C4-2B (cell line): ENCODE measurements around the gene LDAF1.

Source experiments
- H3K27ac ChIP-seq: fragments of 450-650 bp; 2 replicates; pipeline ENCODE4 v1.5.1; 2017
- ZFX ChIP-seq: fragments of 450-650 bp; IDR thresholded peaks from 2 replicates; pipeline ENCODE4 v1.6.1; 2017
- TF ChIP-seq, protein P1 (sequence below): fragments of 450-650 bp; conservative IDR thresholded peaks from 2 replicates; pipeline ENCODE4 v1.5.1; 2017; ENCODE audit warnings: mild to moderate bottlenecking

The LDAF1 gene

DNA sequence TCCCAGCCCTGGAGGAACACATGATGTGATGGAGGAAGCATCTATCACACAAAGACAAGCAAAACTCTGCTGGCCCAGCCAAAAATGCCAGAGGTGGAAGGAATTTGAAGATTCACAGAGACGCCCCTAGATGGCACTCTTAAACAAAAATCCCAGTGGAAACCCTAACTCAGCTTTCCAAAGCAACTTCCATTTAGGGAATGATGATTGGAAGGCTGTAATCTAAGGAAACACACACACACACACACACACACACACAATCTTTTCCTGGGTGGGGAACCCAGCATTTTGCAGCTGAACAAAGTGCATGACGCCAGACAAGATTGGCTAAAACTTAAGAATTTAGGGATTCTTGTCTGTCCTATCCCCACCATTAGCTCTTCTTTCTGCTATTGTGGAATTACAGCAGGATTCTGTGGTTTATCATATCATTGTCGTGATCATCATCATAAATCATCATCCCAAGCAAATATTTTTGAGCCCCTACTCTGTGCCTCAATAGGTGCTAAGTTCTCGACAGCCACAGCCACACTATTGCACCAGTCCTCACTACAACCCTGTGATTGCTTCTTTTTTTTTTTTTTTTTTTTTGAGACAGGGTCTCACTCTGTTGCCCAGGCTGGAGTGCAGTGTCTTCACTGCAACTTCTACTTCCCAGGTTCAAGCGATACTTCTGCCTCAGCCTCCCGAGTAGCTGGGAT, 1.6 kb upstream of the LDAF1 start:
- no peak overlapping the region for H3K27ac ChIP-seq
- TF ChIP-seq, protein P1, sequence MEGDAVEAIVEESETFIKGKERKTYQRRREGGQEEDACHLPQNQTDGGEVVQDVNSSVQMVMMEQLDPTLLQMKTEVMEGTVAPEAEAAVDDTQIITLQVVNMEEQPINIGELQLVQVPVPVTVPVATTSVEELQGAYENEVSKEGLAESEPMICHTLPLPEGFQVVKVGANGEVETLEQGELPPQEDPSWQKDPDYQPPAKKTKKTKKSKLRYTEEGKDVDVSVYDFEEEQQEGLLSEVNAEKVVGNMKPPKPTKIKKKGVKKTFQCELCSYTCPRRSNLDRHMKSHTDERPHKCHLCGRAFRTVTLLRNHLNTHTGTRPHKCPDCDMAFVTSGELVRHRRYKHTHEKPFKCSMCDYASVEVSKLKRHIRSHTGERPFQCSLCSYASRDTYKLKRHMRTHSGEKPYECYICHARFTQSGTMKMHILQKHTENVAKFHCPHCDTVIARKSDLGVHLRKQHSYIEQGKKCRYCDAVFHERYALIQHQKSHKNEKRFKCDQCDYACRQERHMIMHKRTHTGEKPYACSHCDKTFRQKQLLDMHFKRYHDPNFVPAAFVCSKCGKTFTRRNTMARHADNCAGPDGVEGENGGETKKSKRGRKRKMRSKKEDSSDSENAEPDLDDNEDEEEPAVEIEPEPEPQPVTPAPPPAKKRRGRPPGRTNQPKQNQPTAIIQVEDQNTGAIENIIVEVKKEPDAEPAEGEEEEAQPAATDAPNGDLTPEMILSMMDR: peak; percentile 85
- TF ChIP-seq ZFX: no peak

DNA sequence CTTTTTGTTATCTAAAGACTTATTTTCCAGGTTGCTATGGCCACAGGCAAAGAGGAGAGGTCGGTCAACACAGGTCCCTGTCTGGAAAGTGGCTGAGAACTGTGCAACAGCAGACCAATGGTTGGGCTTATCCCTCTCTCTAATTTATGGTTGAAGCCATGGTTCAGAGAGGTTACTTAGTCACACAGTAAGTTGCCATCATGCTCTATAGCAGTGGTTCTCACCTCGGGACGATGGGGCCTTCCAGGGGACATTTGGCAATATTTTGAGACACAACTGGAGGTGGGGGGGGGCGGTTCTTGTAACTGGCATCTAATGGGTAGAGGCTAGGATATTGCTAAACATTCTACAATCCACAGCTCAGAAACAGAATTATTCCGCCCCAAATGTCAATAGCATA, 842 bp upstream of the LDAF1 start:
- H3K27ac ChIP-seq: no peak overlapping the region
- TF ChIP-seq, protein P1: no peak
- TF ChIP-seq ZFX: no peak

DNA sequence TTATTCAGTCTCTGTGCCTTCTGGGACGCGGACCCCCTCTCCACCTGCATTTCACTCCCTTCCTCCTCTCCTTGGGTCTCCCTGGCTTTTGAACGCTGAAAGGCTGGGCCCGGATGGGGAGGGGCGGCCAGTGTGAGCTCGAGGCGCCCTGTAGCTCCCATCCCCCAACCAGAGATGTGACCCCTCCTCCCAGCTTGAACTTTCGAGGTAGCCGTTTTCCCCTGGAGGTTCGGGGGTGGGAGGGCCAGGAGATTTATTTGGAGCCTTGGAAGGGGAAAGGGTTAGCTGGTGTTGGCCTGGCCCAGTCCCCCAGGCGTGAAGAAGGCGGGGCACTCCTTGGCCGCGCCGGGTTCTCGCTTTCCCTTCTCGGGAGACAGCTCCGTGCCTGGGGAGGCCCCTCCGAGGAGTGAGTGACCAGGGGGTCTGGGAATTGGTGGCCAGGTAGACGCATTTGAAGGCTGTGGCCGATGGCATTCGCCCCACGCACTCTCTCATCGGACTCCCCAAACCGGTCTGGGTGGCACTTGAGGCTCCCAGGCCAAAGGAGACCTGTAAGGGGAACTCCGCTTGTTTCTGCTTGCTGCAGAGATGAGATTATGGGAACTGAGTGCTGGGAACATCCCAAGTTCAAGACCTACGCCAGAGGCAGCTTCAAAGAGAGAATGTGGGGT, 942 bp downstream of the LDAF1 start:
- H3K27ac ChIP-seq: peak overlapping the region; percentile 76

DNA sequence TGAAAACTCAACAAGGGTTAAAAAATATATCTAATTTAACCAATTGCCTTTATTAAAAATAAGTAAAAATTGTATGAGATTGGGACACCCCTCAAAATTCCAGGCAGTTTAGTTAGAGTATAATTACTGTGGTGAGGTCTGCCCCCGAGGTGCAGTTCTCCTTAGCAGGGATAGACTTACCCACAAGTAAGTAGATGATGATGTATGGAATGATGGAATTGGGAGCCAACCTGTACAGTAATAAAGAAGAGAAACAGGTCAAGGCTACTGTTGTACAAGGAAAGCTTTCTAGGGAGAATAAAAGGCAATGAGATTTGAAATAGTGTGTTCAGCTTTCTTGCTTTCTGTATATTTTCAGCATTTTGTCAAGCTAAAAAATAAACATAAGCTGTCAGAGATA, 1.8 kb downstream of the LDAF1 start:
- TF ChIP-seq, protein P1: no peak
- TF ChIP-seq ZFX: no peak
- H3K27ac ChIP-seq: no peak overlapping the region

More for the DNA sequence above, 942 bp downstream of the LDAF1 start:
- TF ChIP-seq, protein P1: no peak
- TF ChIP-seq ZFX: peak; percentile 28; the same call in 1 of the 2 replicates

DNA sequence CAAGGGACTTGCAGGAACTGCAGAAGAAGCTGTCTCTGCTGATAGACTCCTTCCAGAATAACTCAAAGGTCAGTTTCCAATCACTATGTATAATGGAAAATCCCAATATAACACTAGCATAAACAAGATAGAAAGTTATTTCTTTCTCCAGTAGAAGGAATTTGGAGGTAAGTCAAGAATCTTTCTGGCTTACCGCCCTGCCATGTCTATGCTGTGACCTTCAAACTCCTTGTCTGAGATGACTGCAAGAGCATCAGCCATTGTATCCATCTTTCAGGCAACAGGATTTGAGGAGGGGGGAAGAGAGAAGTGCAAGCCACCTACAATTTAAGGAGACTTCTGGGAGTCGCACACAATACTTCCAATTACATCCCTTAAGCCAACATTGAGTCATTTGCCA, 2.7 kb downstream of the LDAF1 start:
- no peak overlapping the region for H3K27ac ChIP-seq
- TF ChIP-seq, protein P1: no peak
- TF ChIP-seq ZFX: no peak

DNA sequence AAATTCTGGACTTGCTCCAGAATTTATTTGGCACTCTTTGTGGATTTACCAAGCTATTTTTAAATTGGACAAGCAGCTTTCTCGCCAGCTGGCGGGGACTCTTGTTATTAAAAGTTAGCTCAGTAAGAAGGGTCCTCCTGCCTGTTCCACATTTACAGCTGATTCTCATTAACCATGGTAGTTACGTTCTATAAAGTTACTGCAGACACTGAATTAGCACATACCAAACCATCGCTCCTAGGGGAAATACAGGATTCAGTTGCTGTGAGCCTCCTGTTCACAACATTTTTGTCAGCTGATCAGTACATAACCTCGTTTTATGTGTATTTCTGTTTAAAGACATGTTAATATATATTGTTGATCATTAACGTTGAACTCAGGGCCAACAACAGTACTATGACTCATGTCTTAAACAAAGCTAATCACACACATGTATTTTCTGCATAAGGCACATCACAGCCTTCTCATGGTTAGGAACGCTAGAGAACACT, 4.2 kb downstream of the LDAF1 start:
- H3K27ac ChIP-seq: no peak overlapping the region
- TF ChIP-seq ZFX: no peak
- TF ChIP-seq, protein P1: no peak

DNA sequence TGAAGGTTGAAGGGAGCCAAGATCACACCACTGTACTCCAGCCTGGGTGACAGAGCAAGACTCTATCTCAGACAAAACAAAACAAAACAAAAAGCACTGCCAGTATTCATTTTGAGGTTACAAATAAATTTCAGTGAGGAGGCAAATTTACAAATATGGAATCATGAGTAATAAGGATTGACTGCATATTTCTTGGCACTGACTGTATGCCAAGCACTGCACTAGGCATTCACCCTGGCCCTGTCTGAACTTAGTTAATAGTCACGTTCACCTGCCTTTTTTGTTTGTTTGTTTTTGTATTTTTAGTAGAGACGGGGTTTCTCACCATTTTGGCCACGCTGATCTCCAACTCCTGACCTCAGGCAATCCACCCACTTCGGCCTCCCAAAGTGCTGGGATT, 5.1 kb downstream of the LDAF1 start:
- H3K27ac ChIP-seq: no peak overlapping the region
- TF ChIP-seq, protein P1: no peak
- TF ChIP-seq ZFX: no peak
